Heart left ventricle (tissue), 13 donors: ENCODE data around the gene RHOH.

Source experiments
- POLR2A ChIP-seq, 2 donors: fragments of 450-650 bp; IDR thresholded peaks; one replicate each; pipeline ENCODE4 v1.6.1; 2017; ENCODE audit warnings: antibody characterized with exemption in 2 of 2, mild to moderate bottlenecking in 2 of 2, moderate library complexity in 2 of 2
- TF ChIP-seq, protein P1 (sequence below), 12 donors: fragments of 200-600 bp; sonication (generic) in 4 of 12; IDR thresholded peaks; one replicate each; pipeline versions ENCODE4 v1.5.0 to v1.8.0; 2018 to 2022; ENCODE audit warnings: antibody characterized with exemption in 12 of 12, mild to moderate bottlenecking in 5 of 12
- donor health status: ischemic (EF 13 %, LVEDD 7.1; RV severe dilation, severe dysfunction).
- donor health status: DM: no; HTN: yes; CAD: no.
- donor health status: DM: no; HTN: no; CAD: no.
- donor health status: ischemic (EF 25% LVEDD 6.9; RV normal size, moderate dysfunction).
- donor health status: ischemic (EF 25% LVEDD 5.7; RV mildly dilated, moderate dysfunction).
- donor health status: ischemic (EF 35%, LVEDD 5.7; RV mildly dilated, moderate dysfunction).
- donor health status: nonischemic (EF 11% LVEDD 7.7; RV severe dilation, severe dysfunction).
- donor health status: DM: yes; HTN: yes; CAD: no.
- donor health status: PGD.
- donor health status: ischemic (EF 29% LVEDD 5.4; RV normal size, mild dysfunction).
- donor health status: nonischemic (EF 23%, LVEDD 6.1; RV moderate dilation, normal function).

DNA sequence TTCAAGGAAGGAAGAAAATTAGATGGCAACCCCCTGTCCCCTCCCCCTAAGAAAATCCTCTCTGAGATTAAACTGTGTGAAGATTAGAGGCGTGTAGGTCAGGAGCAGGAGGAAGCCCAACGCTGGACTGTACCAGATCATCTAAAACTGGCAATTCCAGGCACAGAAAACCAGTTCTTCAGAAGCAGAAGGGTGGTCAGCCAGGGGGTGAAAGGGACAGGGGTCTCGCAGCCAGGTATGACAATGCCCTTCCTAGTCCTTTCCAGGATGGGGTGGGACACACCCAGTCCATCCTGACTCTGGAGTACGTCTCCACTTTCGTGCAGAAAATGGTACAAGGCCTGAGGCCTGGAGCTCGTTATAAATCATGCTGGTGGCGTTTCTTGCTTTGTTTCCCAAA lies 3.3 kb upstream of the RHOH start:
- TF ChIP-seq, protein P1, sequence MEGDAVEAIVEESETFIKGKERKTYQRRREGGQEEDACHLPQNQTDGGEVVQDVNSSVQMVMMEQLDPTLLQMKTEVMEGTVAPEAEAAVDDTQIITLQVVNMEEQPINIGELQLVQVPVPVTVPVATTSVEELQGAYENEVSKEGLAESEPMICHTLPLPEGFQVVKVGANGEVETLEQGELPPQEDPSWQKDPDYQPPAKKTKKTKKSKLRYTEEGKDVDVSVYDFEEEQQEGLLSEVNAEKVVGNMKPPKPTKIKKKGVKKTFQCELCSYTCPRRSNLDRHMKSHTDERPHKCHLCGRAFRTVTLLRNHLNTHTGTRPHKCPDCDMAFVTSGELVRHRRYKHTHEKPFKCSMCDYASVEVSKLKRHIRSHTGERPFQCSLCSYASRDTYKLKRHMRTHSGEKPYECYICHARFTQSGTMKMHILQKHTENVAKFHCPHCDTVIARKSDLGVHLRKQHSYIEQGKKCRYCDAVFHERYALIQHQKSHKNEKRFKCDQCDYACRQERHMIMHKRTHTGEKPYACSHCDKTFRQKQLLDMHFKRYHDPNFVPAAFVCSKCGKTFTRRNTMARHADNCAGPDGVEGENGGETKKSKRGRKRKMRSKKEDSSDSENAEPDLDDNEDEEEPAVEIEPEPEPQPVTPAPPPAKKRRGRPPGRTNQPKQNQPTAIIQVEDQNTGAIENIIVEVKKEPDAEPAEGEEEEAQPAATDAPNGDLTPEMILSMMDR (IDR thresholded peaks at IDR 0.05), result no peak
- no peak for TF ChIP-seq POLR2A (IDR thresholded peaks at IDR 0.05)
